H1 (cell line): ENCODE measurements around the gene CRAT. TPM values are rescaled to one million over a fixed set of nuclear protein-coding genes. Genes with fewer than 3 reads are reported as not detected.

Experiments used
- POLR2A ChIP-seq, 2 experiments: IDR thresholded peaks; 1 replicate in 1 of 2; 2 replicates in 1 of 2; pipeline ENCODE4 v1.6.1; 2011; ENCODE audit warnings: low read depth in 2 of 2, low read length in 2 of 2, mild to moderate bottlenecking in 2 of 2; ENCODE audit errors: control extremely low read depth in 1 of 2
- RAD21 ChIP-seq, 2 experiments: IDR thresholded peaks in 1 of 2; conservative IDR thresholded peaks in 1 of 2; 2 replicates each; pipeline ENCODE4 v1.6.1; 2011; ENCODE audit warnings: low read depth in 2 of 2, low read length in 2 of 2, improper control_type of control experiment in 1 of 2, inconsistent platforms in 1 of 2, mild to moderate bottlenecking in 1 of 2, moderate library complexity in 1 of 2
- RBBP5 ChIP-seq: IDR thresholded peaks from 2 replicates; pipeline ENCODE4 v1.7.1; 2012; ENCODE audit warnings: low read depth, mild to moderate bottlenecking, inconsistent platforms, low read length, moderate library complexity, borderline replicate concordance
- RNF2 ChIP-seq: fragments of 200-900, 300-1000 bp; sonication (generic); IDR thresholded peaks from 2 replicates; pipeline ENCODE4 v1.7.1; 2016; ENCODE audit warnings: borderline replicate concordance, low read depth, mild to moderate bottlenecking, antibody characterized with exemption, low read length; ENCODE audit not compliant: poor library complexity, severe bottlenecking; ENCODE audit errors: missing control alignments
- SAP30 ChIP-seq: fragments of 300-600 bp; sonication (generic); IDR thresholded peaks from 2 replicates; pipeline ENCODE4 v1.7.1; 2012; ENCODE audit warnings: low read length, moderate library complexity, mild to moderate bottlenecking, inconsistent platforms; ENCODE audit not compliant: insufficient read depth, insufficient replicate concordance
- SP1 ChIP-seq: IDR thresholded peaks from 2 replicates; pipeline ENCODE4 v1.6.1; 2011; ENCODE audit warnings: low read depth, low read length
- TAF1 ChIP-seq: IDR thresholded peaks from 2 replicates; pipeline ENCODE4 v1.6.1; 2011; ENCODE audit warnings: mild to moderate bottlenecking, low read depth, low read length
- TBP ChIP-seq: IDR thresholded peaks from 2 replicates; pipeline ENCODE4 v1.6.1; 2011; ENCODE audit warnings: low read depth, low read length, improper control_type of control experiment
- YY1 ChIP-seq: IDR thresholded peaks from 2 replicates; pipeline ENCODE4 v1.6.1; 2011; ENCODE audit warnings: low read depth, mild to moderate bottlenecking, low read length
- polyA plus RNA-seq, 7 experiments: library from polyadenylated mRNA; depleted of rRNA in 3 of 7; stranded (reverse) in 5 of 7; unstranded in 2 of 7; fragments of >200 nt in 5 of 7; fragments of 200-250 nt in 2 of 7; gene quantifications; 1 replicate in 5 of 7; 2 replicates in 1 of 7; 4 replicates in 1 of 7; pipeline versions ENCODE4 v1.2.1 to v1.2.3, GENCODE V29; 2011 to 2013; ENCODE audit warnings: missing spikeins in 2 of 7, mixed read lengths in 2 of 7
- total RNA-seq: library from RNA; stranded (reverse); fragmentation: NEBNext Ultra II Directional; extraction: Animal tissue kit (Norgen Biotek cat#: 25700); gene quantifications from 2 replicates; pipeline ENCODE4 v1.2.1, GENCODE V29; 2021
- TF ChIP-seq, protein P1 (sequence below): IDR thresholded peaks from 2 replicates; pipeline ENCODE4 v1.6.1; 2011; ENCODE audit warnings: low read length, improper control_type of control experiment
- TF ChIP-seq, protein P2 (sequence below): IDR thresholded peaks from 2 replicates; pipeline ENCODE4 v1.6.1; 2012; ENCODE audit warnings: inconsistent platforms

CRAT gene
- total and polyA plus RNA-seq, 2 of the 8 experiments (the other 6 are each of a cell fraction or from before 2014, with no cell fraction given), result 8.2 to 17.3 TPM

DNA sequence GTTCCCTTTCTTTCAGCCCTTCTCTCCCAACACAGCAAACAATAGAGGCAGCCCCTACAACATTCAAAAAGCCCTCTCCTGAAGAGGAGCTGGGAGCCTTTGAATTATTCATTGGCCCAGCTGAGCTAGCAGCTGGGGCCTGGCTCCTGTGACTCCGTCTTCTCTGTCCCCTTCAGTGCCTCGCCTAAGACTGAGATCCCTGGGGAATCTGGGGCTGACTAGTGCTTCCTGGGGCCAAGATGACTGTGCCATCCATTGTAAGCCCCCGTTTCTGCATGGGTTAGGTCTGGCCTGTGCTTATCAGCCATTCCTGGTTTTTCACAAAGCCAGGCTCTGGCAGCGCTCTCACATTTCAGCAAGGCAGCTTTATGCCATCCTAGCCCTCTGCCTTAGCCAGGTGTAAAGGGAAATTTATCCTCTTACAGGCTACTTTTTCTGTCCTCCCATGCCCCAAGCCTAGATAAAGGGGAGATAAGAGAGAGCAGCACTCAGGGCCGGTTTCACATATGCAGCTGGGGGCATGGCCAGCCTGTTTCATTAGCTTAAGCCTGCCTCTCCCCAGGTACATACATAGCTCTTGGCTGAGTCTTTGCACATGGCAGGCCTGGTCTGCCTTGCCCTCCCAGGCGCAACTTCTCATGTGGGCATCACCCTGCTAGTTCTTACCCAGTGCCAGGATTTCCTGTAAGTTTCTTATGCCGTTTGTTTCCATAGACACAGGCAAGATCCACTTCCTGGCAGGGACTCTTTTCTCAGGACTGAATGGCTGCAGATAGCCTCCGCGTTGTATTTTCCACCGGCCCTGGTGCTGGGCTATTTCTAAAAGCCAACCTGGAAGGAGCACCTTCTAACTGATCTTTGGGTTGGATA lies 16.4 kb upstream of the CRAT start (continued):
- TF ChIP-seq SAP30 (peak; percentile 29), RNF2 (no peak), YY1 (peak; percentile 18; the same call in 1 of the 2 replicates), TBP (peak; percentile 38; the same call in 1 of the 2 replicates), RAD21 (IDR thresholded peaks at IDR 0.05 in 1 of 2, conservative IDR thresholded peaks at IDR 0.05 in 1 of 2; ENCODE audit: low read depth in 2 of 2, low read length in 2 of 2) (no peak), TAF1 (peak; percentile 74), SP1 (no peak), RBBP5 (peak; percentile 45; the same call in 1 of the 2 replicates), POLR2A (IDR thresholded peaks at IDR 0.05; ENCODE audit: control extremely low read depth in 1 of 2, low read depth in 2 of 2, low read length in 2 of 2) (peak in 1 of 2 experiments; percentile 50; a peak in 1 of 3 replicates)
- TF ChIP-seq, protein P1, sequence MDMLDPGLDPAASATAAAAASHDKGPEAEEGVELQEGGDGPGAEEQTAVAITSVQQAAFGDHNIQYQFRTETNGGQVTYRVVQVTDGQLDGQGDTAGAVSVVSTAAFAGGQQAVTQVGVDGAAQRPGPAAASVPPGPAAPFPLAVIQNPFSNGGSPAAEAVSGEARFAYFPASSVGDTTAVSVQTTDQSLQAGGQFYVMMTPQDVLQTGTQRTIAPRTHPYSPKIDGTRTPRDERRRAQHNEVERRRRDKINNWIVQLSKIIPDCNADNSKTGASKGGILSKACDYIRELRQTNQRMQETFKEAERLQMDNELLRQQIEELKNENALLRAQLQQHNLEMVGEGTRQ, result no peak
- TF ChIP-seq, protein P2, sequence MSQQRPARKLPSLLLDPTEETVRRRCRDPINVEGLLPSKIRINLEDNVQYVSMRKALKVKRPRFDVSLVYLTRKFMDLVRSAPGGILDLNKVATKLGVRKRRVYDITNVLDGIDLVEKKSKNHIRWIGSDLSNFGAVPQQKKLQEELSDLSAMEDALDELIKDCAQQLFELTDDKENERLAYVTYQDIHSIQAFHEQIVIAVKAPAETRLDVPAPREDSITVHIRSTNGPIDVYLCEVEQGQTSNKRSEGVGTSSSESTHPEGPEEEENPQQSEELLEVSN, result no peak
